Tibial nerve (tissue), 4 donors: ENCODE data around the gene SLC37A1. TPM values are rescaled to one million over a fixed set of nuclear protein-coding genes. Genes with fewer than 3 reads are reported as not detected.

Source experiments
- DNase-seq, 2 donors: peaks; one replicate each; pipeline ENCODE4 v3.0.0-alpha.2; 2019; ENCODE audit warnings: low spot score in 2 of 2
- H3K27ac ChIP-seq, 4 donors: fragments of 200-600 bp; sonication (generic) in 3 of 4; one replicate each; pipeline ENCODE4 v1.5.1; 2017 to 2019; ENCODE audit warnings: mild to moderate bottlenecking in 1 of 4
- H3K27me3 ChIP-seq, 2 donors: fragments of 200-600 bp; sonication (generic) in 1 of 2; one replicate each; pipeline versions ENCODE4 v1.5.1 to v1.6.0; 2017 to 2019
- H3K36me3 ChIP-seq, 3 donors: fragments of 200-600 bp; sonication (generic); one replicate each; pipeline ENCODE4 v1.5.1; 2018 to 2019
- H3K4me1 ChIP-seq, 4 donors: fragments of 200-600 bp; sonication (generic) in 3 of 4; one replicate each; pipeline ENCODE4 v1.5.1; 2017 to 2019
- H3K4me3 ChIP-seq, 4 donors: fragments of 200-600 bp; sonication (generic) in 3 of 4; one replicate each; pipeline ENCODE4 v1.5.1; 2017 to 2019; ENCODE audit warnings: mild to moderate bottlenecking in 1 of 4, moderate library complexity in 1 of 4
- H3K9me3 ChIP-seq, 4 donors: fragments of 200-600 bp; sonication (generic) in 3 of 4; one replicate each; pipeline ENCODE4 v1.5.1; 2017 to 2019
- CTCF ChIP-seq, 5 experiments: fragments of 200-600 bp in 3 of 5; fragments of 450-650 bp in 2 of 5; sonication (generic) in 3 of 5; IDR thresholded peaks; one replicate each; pipeline ENCODE4 v1.5.1; 2016 to 2019; ENCODE audit warnings: antibody characterized with exemption in 5 of 5, mild to moderate bottlenecking in 3 of 5, moderate library complexity in 2 of 5
- EP300 ChIP-seq, 2 donors: sonication (generic); formaldehyde crosslinking; IDR thresholded peaks; one replicate each; pipeline ENCODE4 v1.6.1; 2017; ENCODE audit warnings: antibody characterized with exemption in 2 of 2, mild to moderate bottlenecking in 1 of 2
- POLR2A ChIP-seq, 2 donors: fragments of 450-650 bp; IDR thresholded peaks; one replicate each; pipeline ENCODE4 v1.6.1; 2017; ENCODE audit warnings: antibody characterized with exemption in 2 of 2, mild to moderate bottlenecking in 2 of 2, moderate library complexity in 2 of 2
- WGBS, 2 donors: methylation state at CpG; one replicate each; pipeline ENCODE4 v1.1.5; 2018; 5-methylcytosine and 5-hydroxymethylcytosine counted together
- total RNA-seq, 4 donors: library from RNA; depleted of rRNA; stranded (reverse); fragments of >200 nt; gene quantifications; one replicate each; pipeline ENCODE4 v1.1.0, GENCODE V29; 2016

The SLC37A1 gene
- total RNA-seq, 4 donors from 2014 or later: 4.4 to 6.7 (median 5.0) TPM

DNA sequence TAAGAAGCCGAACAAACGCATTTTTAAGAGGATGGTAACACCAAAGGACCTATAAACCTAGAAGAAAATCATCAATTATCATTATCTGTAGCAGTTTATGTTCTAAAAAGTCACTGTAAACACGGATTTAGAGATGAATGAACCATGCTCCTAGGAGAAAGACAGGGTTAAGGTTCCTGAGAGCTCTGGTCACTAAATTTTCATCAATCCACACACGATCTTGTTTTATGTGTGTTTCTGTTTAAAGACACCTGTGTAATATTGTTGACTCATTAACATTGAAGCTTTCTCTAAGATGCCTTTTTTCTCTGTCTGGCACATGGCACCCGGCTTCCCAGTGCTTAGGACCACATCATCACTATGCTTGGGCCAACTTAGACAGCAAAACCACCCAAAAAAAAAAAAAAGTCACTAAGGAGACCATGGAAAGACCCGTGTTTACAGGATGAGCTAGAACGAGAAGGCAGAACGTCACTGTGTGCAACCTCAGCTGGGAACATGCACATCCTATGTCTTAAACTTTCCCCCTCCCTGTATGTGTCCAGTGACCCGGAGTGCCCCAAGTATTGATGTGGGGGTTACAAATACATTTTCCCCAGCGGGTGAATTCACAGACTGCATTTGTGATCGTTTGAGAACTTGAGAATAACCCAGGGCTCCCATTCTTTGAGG is 84.0 kb downstream of the SLC37A1 start:
- no peak for DNase-seq
- Histone ChIP-seq H3K4me1 (peaks cover 0 to 12% (median 5%) of the 10 kb centered on the region in 4 donors), H3K36me3 (no peaks in the 10 kb centered on the region), H3K27me3 (no peaks in the 10 kb centered on the region), H3K4me3 (no peak overlapping the region), H3K9me3 (peaks cover 0 to 9% (median 0%) of the 10 kb centered on the region in 4 donors), H3K27ac (no peak overlapping the region)
- TF ChIP-seq EP300 (IDR thresholded peaks at IDR 0.05): no peak
- no peak for TF ChIP-seq CTCF (IDR thresholded peaks at IDR 0.05)
- TF ChIP-seq POLR2A (IDR thresholded peaks at IDR 0.05): no peak
- 89% methylated on average over 11 of the region's 11 CpGs for WGBS, 2 donors

DNA sequence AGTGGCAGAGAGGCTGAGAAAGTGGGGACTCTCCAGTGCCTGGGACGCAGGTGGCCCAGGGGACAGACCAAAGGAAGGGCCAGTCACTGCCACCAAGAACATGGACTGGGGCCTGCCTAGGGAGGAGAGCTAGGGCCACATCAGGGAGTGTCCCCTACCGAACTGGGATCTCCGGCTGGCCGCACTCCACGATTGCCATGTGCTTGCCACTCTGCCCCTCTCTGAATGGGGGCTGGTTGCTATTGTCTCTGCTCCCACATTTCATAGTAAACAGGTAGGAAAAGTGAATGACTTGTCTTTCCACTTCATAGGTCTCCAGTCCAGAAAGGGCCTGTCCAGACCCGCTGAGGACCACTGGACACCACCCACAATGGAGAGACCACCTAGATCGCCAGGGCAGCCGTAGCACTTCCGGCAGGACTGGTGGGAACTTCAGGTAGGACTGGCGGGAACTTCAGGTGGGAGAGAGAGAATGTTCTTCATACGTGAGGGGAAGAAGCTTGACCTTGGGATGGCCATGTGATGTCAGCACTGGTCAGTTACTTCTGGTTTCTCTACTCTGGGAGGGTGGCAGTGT is 84.6 kb downstream of the SLC37A1 start:
- DNase-seq: no peak
- Histone ChIP-seq H3K4me3 (no peak overlapping the region), H3K27me3 (no peaks in the 10 kb centered on the region), H3K27ac (no peak overlapping the region), H3K4me1 (peaks cover 0 to 8% (median 3%) of the 10 kb centered on the region in 4 donors), H3K9me3 (peaks cover 0 to 9% (median 0%) of the 10 kb centered on the region in 4 donors), H3K36me3 (no peaks in the 10 kb centered on the region)
- 90 to 98% methylated on average over 11 of the region's 11 CpGs for WGBS, 2 donors
- no peak for TF ChIP-seq CTCF (IDR thresholded peaks at IDR 0.05)
- no peak for TF ChIP-seq EP300 (IDR thresholded peaks at IDR 0.05)
- TF ChIP-seq POLR2A (IDR thresholded peaks at IDR 0.05): no peak

- no peaks in the 10 kb centered on the region for H3K36me3 ChIP-seq
- H3K4me1 ChIP-seq: no peaks in the 10 kb centered on the region
- no peak for TF ChIP-seq EP300 (IDR thresholded peaks at IDR 0.05)
- no peak for TF ChIP-seq CTCF (IDR thresholded peaks at IDR 0.05)
- no peak for TF ChIP-seq POLR2A (IDR thresholded peaks at IDR 0.05)
- no peaks in the 10 kb centered on the region for H3K27me3 ChIP-seq
- H3K4me3 ChIP-seq: no peak overlapping the region
- no peak for DNase-seq
- WGBS, 2 donors: 67 to 86% methylated on average over 1 to 4 of the region's 4 CpGs
- H3K27ac ChIP-seq: no peak overlapping the region
- H3K9me3 ChIP-seq: peaks cover 0 to 17% (median 0%) of the 10 kb centered on the region in 4 donors
Measured at GRCh38 chr21:42599486-42599885, 85.8 kb downstream of the SLC37A1 start.

- H3K36me3 ChIP-seq: no peaks in the 10 kb centered on the region
- H3K27ac ChIP-seq: no peak overlapping the region
- peaks cover 0 to 22% (median 0%) of the 10 kb centered on the region in 4 donors for H3K9me3 ChIP-seq
- H3K4me1 ChIP-seq: no peaks in the 10 kb centered on the region
- H3K27me3 ChIP-seq: no peaks in the 10 kb centered on the region
- DNase-seq: no peak
- no peak overlapping the region for H3K4me3 ChIP-seq
- TF ChIP-seq EP300 (IDR thresholded peaks at IDR 0.05) (no peak), POLR2A (IDR thresholded peaks at IDR 0.05) (no peak), CTCF (IDR thresholded peaks at IDR 0.05) (no peak)
- WGBS, 2 donors: 80 to 81% methylated on average over 8 of the region's 8 CpGs
Measured at GRCh38 chr21:42599962-42600361, 86.3 kb downstream of the SLC37A1 start.

DNA sequence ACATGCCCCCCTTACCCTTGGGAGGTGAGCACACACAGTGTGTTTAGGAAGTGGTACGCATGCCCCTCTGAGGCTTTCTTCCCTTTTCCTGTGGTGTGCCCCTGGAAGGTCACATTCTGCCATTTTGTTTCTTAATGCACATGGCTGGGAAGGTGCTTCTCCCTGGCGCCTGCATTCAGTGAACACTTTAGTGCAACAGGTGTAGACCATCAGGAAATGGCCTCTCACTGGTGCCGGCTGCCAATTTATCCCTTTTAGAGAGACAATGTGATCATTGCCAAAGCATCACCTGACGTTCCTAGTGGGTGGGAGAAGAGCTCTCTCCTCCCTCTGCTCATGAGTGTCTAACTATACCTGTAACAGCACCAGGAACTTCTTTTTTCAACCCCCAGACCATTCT is 88.0 kb downstream of the SLC37A1 start:
- Histone ChIP-seq H3K4me3 (no peak overlapping the region), H3K36me3 (no peaks in the 10 kb centered on the region), H3K4me1 (no peaks in the 10 kb centered on the region), H3K9me3 (peaks cover 0 to 32% (median 0%) of the 10 kb centered on the region in 4 donors), H3K27ac (no peak overlapping the region), H3K27me3 (no peaks in the 10 kb centered on the region)
- WGBS, 2 donors: 82 to 83% methylated on average over 4 of the region's 4 CpGs
- no peak for DNase-seq
- TF ChIP-seq EP300 (IDR thresholded peaks at IDR 0.05) (no peak), CTCF (IDR thresholded peaks at IDR 0.05) (no peak), POLR2A (IDR thresholded peaks at IDR 0.05) (no peak)
